GM21619 (cell line): ENCODE measurements around the gene PPM1L.
"Not testable (repeated sequence)": the region's sequence is repeated elsewhere in the genome, so short reads cannot be mapped to it uniquely, and the experiment has no call there.

Source experiments
- ATAC-seq: cut with Tn5 transposase; IDR thresholded peaks from one replicate; pipeline ENCODE4 v1.9.1; 2021; ENCODE audit not compliant: unreplicated experiment

The PPM1L gene

GRCh38 chr3:160755776-160756304 lies at the start of gene PPM1L:
Gene PPM1L (plus strand): TSS chr3:160756231.
- peak; percentile 47 for ATAC-seq

GRCh38 chr3:160707187-160707794 lies 48.7 kb upstream of the PPM1L start:
- peak; percentile 71 for ATAC-seq

- no peak for ATAC-seq
Observed at GRCh38 chr3:160709477-160710182, 46.4 kb upstream of the PPM1L start.

GRCh38 chr3:160713144-160713543 lies 42.9 kb upstream of the PPM1L start:
- ATAC-seq, result not testable (repeated sequence)

GRCh38 chr3:160719710-160720109 lies 36.3 kb upstream of the PPM1L start:
- no peak for ATAC-seq

GRCh38 chr3:160720123-160720746 lies 35.8 kb upstream of the PPM1L start:
- peak; percentile 65 for ATAC-seq

- ATAC-seq, result no peak
Observed at GRCh38 chr3:160722331-160722730, 33.7 kb upstream of the PPM1L start.

- ATAC-seq, result no peak
Observed at GRCh38 chr3:160725338-160725737, 30.7 kb upstream of the PPM1L start.

- ATAC-seq, result no peak
Observed at GRCh38 chr3:160735826-160736225, 20.2 kb upstream of the PPM1L start.

- no peak for ATAC-seq
Observed at GRCh38 chr3:160738048-160738447, 18.0 kb upstream of the PPM1L start.

GRCh38 chr3:160739079-160739478 lies 17.0 kb upstream of the PPM1L start:
- ATAC-seq, result no peak

GRCh38 chr3:160746976-160747375 lies 9.1 kb upstream of the PPM1L start:
- ATAC-seq, result no peak

GRCh38 chr3:160747422-160747821 lies 8.6 kb upstream of the PPM1L start:
- ATAC-seq, result no peak

GRCh38 chr3:160748231-160748630 lies 7.8 kb upstream of the PPM1L start:
- ATAC-seq, result no peak

GRCh38 chr3:160748787-160749186 lies 7.2 kb upstream of the PPM1L start:
- ATAC-seq, result no peak

- ATAC-seq, result no peak
Observed at GRCh38 chr3:160753953-160754352, 2.1 kb upstream of the PPM1L start.

GRCh38 chr3:160754371-160754854 lies 1.6 kb upstream of the PPM1L start:
- no peak for ATAC-seq

GRCh38 chr3:160754855-160755747 lies 930 bp upstream of the PPM1L start:
- ATAC-seq, result peak; percentile 85

GRCh38 chr3:160757233-160758106 lies 1.4 kb downstream of the PPM1L start:
- ATAC-seq, result no peak
